HL-60 (cell line): Measurements from ENCODE around the gene ATP11A.

Source experiments
- DNase-seq, 2 experiments: peaks; one replicate each; pipeline ENCODE4 v3.0.0-alpha.2; 2010 to 2020; ENCODE audit warnings: low read depth in 1 of 2, low spot score in 1 of 2
- H3K27ac ChIP-seq: fragments of 250-450 bp; sonication (Bioruptor Pico); replicated peaks from 2 replicates; pipeline ENCODE4 v1.5.1; 2020; ENCODE audit warnings: mild to moderate bottlenecking, moderate library complexity
- H3K27me3 ChIP-seq: fragments of 250-450 bp; sonication (Bioruptor Pico); 2 replicates; pipeline ENCODE4 v1.5.1; 2021; ENCODE audit warnings: mild to moderate bottlenecking, moderate library complexity; ENCODE audit not compliant: insufficient read depth, poor library complexity, severe bottlenecking
- H3K4me3 ChIP-seq: replicated peaks from 2 replicates; pipeline ENCODE4 v1.5.1; 2011; ENCODE audit warnings: mild to moderate bottlenecking, control low read depth, low read length; ENCODE audit not compliant: insufficient read depth
- CTCF ChIP-seq: IDR thresholded peaks from one replicate; pipeline ENCODE4 v1.5.1; 2011; ENCODE audit warnings: low read length, control low read depth, inconsistent platforms; ENCODE audit not compliant: insufficient read depth
- GABPA ChIP-seq: IDR thresholded peaks from 2 replicates; pipeline ENCODE4 v1.6.1; 2012; ENCODE audit warnings: low read depth
- POLR2AphosphoS5 ChIP-seq: IDR thresholded peaks from 2 replicates; pipeline ENCODE4 v1.6.1; 2012; ENCODE audit warnings: low read depth
- SPI1 ChIP-seq: IDR thresholded peaks from 2 replicates; pipeline ENCODE4 v1.6.1; 2012; ENCODE audit warnings: low read depth, mild to moderate bottlenecking, borderline replicate concordance
- TF ChIP-seq, protein P1 (sequence below): IDR thresholded peaks from 2 replicates; pipeline ENCODE4 v1.6.1; 2012; ENCODE audit warnings: low read depth; ENCODE audit not compliant: insufficient replicate concordance

Gene ATP11A

GRCh38 chr13:112760931-112761330, 71.1 kb downstream of the ATP11A start:
- TF ChIP-seq CTCF (no peak), GABPA (no peak), POLR2AphosphoS5 (no peak), SPI1 (no peak)
- TF ChIP-seq, protein P1, sequence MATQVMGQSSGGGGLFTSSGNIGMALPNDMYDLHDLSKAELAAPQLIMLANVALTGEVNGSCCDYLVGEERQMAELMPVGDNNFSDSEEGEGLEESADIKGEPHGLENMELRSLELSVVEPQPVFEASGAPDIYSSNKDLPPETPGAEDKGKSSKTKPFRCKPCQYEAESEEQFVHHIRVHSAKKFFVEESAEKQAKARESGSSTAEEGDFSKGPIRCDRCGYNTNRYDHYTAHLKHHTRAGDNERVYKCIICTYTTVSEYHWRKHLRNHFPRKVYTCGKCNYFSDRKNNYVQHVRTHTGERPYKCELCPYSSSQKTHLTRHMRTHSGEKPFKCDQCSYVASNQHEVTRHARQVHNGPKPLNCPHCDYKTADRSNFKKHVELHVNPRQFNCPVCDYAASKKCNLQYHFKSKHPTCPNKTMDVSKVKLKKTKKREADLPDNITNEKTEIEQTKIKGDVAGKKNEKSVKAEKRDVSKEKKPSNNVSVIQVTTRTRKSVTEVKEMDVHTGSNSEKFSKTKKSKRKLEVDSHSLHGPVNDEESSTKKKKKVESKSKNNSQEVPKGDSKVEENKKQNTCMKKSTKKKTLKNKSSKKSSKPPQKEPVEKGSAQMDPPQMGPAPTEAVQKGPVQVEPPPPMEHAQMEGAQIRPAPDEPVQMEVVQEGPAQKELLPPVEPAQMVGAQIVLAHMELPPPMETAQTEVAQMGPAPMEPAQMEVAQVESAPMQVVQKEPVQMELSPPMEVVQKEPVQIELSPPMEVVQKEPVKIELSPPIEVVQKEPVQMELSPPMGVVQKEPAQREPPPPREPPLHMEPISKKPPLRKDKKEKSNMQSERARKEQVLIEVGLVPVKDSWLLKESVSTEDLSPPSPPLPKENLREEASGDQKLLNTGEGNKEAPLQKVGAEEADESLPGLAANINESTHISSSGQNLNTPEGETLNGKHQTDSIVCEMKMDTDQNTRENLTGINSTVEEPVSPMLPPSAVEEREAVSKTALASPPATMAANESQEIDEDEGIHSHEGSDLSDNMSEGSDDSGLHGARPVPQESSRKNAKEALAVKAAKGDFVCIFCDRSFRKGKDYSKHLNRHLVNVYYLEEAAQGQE = no peak
- no peak overlapping the region for H3K27ac ChIP-seq
- DNase-seq = no peak
- no peaks in the 10 kb centered on the region for H3K27me3 ChIP-seq
- no peak overlapping the region for H3K4me3 ChIP-seq

DNA sequence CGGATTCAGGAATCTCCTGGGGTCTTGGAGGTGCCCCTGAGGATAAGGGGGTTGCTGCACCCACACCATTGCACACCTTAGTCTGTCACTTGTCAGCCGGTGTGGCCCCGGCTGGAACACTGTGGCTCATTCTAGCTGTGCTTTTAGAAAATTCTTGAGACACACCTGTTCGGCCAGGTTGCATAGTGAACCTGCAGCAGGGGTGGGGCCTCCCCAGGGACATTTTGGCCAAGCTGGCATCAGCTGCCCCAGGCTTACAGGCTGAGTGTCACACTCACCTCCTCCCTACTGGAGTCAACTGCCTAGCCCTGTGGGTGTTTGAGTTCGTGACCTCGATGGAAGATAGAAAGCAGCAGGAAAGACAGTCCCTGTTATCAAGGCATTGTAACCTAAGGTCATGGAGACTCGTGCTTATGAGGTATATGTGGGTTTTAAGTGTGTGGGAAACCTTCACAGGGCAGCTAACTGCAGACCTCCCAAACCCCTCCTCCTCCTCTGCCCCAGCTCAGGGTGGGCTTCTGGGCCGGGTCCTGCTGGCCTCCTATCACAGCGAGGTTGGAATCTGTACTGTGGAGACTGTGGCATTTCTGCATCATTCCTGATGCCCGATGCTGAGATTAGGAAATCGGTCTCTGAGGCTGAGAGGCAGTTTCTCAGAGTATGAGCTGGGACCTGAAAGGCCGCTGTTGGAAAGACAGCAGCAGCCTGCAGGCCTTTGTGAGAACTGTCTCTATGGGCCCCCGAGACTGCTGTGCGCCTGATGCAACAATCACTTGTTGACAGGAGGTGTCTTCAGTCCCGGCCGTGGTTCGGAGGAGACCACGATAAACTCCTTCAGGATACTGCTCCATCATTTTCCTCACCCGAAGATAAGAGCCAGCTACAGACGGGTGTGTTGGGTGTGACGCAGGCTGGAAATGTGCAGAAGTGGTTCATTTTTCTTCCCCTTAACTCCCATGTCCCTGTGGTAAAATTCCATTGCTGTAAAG, 72.2 kb downstream of the ATP11A start:
- Histone ChIP-seq H3K27ac (no peak overlapping the region), H3K27me3 (no peaks in the 10 kb centered on the region), H3K4me3 (no peak overlapping the region)
- DNase-seq = no peak
- TF ChIP-seq, protein P1 = no peak
- TF ChIP-seq GABPA (no peak), SPI1 (no peak), CTCF (no peak), POLR2AphosphoS5 (no peak)

DNA sequence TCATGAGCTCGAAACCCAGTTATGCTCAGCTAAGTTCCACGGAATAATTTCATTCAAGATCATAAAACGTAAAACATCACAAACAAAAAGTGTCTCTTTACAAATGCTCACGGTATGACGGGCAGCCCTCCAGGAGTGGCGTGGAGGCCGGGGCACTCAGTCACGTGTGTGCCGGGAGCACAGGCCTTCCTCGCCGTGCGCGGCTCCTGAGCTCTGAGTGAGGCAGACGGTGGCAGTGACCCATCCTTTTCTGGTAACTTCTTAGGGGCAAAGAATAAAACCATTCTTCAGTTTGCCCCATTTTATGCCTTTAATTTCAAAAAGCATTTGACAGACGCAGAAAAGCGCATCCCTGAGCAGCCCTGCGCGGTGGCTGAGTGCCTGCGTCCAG, 72.8 kb downstream of the ATP11A start:
- Histone ChIP-seq H3K27ac (no peak overlapping the region), H3K27me3 (no peaks in the 10 kb centered on the region), H3K4me3 (no peak overlapping the region)
- TF ChIP-seq, protein P1 = no peak
- no peak for TF ChIP-seq POLR2AphosphoS5
- no peak for TF ChIP-seq GABPA
- TF ChIP-seq CTCF = no peak
- TF ChIP-seq SPI1 = no peak
- DNase-seq = no peak
